ENCODE results near the gene PIK3C3. TPM values are rescaled to one million over a fixed set of nuclear protein-coding genes. Genes with fewer than 3 reads are reported as not detected.

PIK3C3 gene
- total and polyA plus RNA-seq, 4 donors: 12.2 to 25.8 (median 15.8) TPM

DNA sequence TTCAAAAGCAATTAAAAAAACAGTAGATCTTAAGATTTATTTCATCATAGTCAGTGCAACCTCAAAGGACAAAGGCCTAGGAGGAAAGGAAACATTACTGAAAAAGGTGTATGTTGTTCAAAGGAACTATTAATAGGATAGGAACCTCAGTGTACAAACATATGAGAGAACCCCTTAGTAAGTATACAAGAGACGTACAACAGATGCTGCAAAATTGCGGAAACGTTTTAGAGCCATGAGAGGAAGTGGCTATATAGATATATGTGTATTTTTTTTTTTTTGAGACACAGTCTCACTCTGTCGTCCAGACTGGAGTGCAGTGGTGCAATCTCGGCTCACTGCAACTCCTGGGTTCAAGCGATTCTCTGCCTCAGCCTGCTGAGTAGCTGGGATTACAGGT is 22.2 kb downstream of the PIK3C3 start:
- Histone ChIP-seq H3K4me3 (ENCODE audit: low read depth in 1 of 3, low read length in 3 of 3) (no peak overlapping the region), H3K4me1 (ENCODE audit: control insufficient read depth in 4 of 4, insufficient read depth in 4 of 4, low read length in 3 of 4) (peaks cover 0 to 1% (median 0%) of the 10 kb centered on the region in 4 donors), H3K27ac (ENCODE audit: low read depth in 1 of 2, low read length in 2 of 2) (no peak overlapping the region), H3K27me3 (ENCODE audit: control insufficient read depth in 4 of 4, insufficient read depth in 4 of 4, low read length in 3 of 4) (no peaks in the 10 kb centered on the region), H3K36me3 (ENCODE audit: control insufficient read depth in 4 of 4, insufficient read depth in 3 of 4, low read depth in 1 of 4, low read length in 3 of 4) (peaks cover 0 to 5% (median 1%) of the 10 kb centered on the region in 4 donors), H3K9me3 (ENCODE audit: control insufficient read depth in 4 of 4, low read length in 3 of 4) (no peaks in the 10 kb centered on the region), H3K9ac (ENCODE audit: low read depth in 1 of 2, low read length in 2 of 2) (no peak overlapping the region)
- TF ChIP-seq TAF1 (conservative IDR thresholded peaks at IDR 0.05) (no peak), RXRA (IDR thresholded peaks at IDR 0.05) (no peak), FOXA1 (IDR thresholded peaks at IDR 0.05) (no peak), FOXA2 (IDR thresholded peaks at IDR 0.05) (no peak), SP1 (IDR thresholded peaks at IDR 0.05) (no peak), RAD21 (IDR thresholded peaks at IDR 0.05) (no peak), EGR1 (IDR thresholded peaks at IDR 0.05; ENCODE audit: low read depth in 2 of 2) (no peak), HNF4A (conservative IDR thresholded peaks at IDR 0.05) (no peak), JUND (IDR thresholded peaks at IDR 0.05) (no peak), HNF4G (IDR thresholded peaks at IDR 0.05) (no peak), NR2F2 (IDR thresholded peaks at IDR 0.05) (no peak), YY1 (IDR thresholded peaks at IDR 0.05) (no peak), GABPA (IDR thresholded peaks at IDR 0.05 in 1 of 2, conservative IDR thresholded peaks at IDR 0.05 in 1 of 2) (no peak)
- TF ChIP-seq, protein P1, sequence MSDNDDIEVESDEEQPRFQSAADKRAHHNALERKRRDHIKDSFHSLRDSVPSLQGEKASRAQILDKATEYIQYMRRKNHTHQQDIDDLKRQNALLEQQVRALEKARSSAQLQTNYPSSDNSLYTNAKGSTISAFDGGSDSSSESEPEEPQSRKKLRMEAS (IDR thresholded peaks at IDR 0.05): no peak
- TF ChIP-seq, protein P2, sequence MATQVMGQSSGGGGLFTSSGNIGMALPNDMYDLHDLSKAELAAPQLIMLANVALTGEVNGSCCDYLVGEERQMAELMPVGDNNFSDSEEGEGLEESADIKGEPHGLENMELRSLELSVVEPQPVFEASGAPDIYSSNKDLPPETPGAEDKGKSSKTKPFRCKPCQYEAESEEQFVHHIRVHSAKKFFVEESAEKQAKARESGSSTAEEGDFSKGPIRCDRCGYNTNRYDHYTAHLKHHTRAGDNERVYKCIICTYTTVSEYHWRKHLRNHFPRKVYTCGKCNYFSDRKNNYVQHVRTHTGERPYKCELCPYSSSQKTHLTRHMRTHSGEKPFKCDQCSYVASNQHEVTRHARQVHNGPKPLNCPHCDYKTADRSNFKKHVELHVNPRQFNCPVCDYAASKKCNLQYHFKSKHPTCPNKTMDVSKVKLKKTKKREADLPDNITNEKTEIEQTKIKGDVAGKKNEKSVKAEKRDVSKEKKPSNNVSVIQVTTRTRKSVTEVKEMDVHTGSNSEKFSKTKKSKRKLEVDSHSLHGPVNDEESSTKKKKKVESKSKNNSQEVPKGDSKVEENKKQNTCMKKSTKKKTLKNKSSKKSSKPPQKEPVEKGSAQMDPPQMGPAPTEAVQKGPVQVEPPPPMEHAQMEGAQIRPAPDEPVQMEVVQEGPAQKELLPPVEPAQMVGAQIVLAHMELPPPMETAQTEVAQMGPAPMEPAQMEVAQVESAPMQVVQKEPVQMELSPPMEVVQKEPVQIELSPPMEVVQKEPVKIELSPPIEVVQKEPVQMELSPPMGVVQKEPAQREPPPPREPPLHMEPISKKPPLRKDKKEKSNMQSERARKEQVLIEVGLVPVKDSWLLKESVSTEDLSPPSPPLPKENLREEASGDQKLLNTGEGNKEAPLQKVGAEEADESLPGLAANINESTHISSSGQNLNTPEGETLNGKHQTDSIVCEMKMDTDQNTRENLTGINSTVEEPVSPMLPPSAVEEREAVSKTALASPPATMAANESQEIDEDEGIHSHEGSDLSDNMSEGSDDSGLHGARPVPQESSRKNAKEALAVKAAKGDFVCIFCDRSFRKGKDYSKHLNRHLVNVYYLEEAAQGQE (IDR thresholded peaks at IDR 0.05): no peak
- TF ChIP-seq, protein P3, sequence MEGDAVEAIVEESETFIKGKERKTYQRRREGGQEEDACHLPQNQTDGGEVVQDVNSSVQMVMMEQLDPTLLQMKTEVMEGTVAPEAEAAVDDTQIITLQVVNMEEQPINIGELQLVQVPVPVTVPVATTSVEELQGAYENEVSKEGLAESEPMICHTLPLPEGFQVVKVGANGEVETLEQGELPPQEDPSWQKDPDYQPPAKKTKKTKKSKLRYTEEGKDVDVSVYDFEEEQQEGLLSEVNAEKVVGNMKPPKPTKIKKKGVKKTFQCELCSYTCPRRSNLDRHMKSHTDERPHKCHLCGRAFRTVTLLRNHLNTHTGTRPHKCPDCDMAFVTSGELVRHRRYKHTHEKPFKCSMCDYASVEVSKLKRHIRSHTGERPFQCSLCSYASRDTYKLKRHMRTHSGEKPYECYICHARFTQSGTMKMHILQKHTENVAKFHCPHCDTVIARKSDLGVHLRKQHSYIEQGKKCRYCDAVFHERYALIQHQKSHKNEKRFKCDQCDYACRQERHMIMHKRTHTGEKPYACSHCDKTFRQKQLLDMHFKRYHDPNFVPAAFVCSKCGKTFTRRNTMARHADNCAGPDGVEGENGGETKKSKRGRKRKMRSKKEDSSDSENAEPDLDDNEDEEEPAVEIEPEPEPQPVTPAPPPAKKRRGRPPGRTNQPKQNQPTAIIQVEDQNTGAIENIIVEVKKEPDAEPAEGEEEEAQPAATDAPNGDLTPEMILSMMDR (IDR thresholded peaks at IDR 0.05; ENCODE audit: low read depth, low read length, missing input control): no peak
- WGBS: 91% methylated on average over 6 of the region's 6 CpGs
- no peak for DNase-seq (ENCODE audit: low spot score)

DNA sequence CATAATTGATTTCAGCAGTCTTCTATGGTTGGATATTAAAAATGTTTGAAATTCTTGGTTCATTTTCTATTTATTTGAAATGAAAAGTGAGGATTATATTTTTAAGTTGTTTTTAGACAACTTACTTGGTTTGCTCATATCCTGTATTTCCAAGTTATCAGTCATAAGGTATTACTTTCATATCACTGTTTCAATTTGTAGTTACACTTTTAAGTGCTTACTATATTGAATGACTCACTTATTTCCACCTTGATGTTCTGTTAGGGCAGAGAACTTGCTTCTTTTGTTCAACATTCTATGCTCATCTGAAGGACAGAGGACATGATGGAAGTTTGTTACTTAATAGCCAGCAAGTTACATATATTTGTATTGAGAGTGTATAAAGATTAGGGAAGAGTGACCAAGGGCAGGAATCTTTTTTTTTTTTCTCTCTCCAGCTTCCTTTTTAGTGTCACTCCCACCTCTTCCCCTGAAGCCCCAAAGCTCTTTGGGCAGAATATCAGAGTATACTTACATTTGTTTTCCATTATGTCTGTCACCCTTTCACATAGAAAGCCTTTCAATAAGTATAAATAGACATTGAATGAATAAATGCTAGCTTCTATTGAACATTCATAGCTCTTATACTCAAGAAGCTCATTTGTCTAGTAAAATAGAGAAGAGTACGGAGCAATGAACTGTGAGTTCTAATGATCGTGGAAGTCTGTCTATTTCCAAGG is 28.1 kb downstream of the PIK3C3 start:
- TF ChIP-seq, protein P2 (IDR thresholded peaks at IDR 0.05): no peak
- TF ChIP-seq, protein P4, sequence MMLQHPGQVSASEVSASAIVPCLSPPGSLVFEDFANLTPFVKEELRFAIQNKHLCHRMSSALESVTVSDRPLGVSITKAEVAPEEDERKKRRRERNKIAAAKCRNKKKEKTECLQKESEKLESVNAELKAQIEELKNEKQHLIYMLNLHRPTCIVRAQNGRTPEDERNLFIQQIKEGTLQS (IDR thresholded peaks at IDR 0.05): no peak
- no peak for TF ChIP-seq FOXA2 (IDR thresholded peaks at IDR 0.05)
- TF ChIP-seq JUND (IDR thresholded peaks at IDR 0.05): no peak
- TF ChIP-seq GABPA (IDR thresholded peaks at IDR 0.05 in 1 of 2, conservative IDR thresholded peaks at IDR 0.05 in 1 of 2): no peak
- TF ChIP-seq RAD21 (IDR thresholded peaks at IDR 0.05): no peak
- TF ChIP-seq SP1 (IDR thresholded peaks at IDR 0.05): no peak
- no peak for TF ChIP-seq EGR1 (IDR thresholded peaks at IDR 0.05; ENCODE audit: low read depth in 2 of 2)
- TF ChIP-seq, protein P3 (IDR thresholded peaks at IDR 0.05; ENCODE audit: low read depth, low read length, missing input control): no peak
- no peak for TF ChIP-seq NR2F2 (IDR thresholded peaks at IDR 0.05)
- H3K27ac ChIP-seq (ENCODE audit: low read depth in 1 of 2, low read length in 2 of 2): no peak overlapping the region
- no peak overlapping the region for H3K4me3 ChIP-seq (ENCODE audit: low read depth in 1 of 3, low read length in 3 of 3)
- H3K4me1 ChIP-seq (ENCODE audit: control insufficient read depth in 4 of 4, insufficient read depth in 4 of 4, low read length in 3 of 4): peaks cover 0 to 1% (median 0%) of the 10 kb centered on the region in 4 donors
- H3K36me3 ChIP-seq (ENCODE audit: control insufficient read depth in 4 of 4, insufficient read depth in 3 of 4, low read depth in 1 of 4, low read length in 3 of 4): peaks cover 2 to 8% (median 4%) of the 10 kb centered on the region in 4 donors
- 90% methylated on average over 2 of the region's 2 CpGs for WGBS
- no peaks in the 10 kb centered on the region for H3K9me3 ChIP-seq (ENCODE audit: control insufficient read depth in 4 of 4, low read length in 3 of 4)
- no peak for DNase-seq (ENCODE audit: low spot score)
- no peak overlapping the region for H3K9ac ChIP-seq (ENCODE audit: low read depth in 1 of 2, low read length in 2 of 2)
- H3K27me3 ChIP-seq (ENCODE audit: control insufficient read depth in 4 of 4, insufficient read depth in 4 of 4, low read length in 3 of 4): no peaks in the 10 kb centered on the region
